ENCODE measurements around the gene ISCA2.

The ISCA2 gene

DNA sequence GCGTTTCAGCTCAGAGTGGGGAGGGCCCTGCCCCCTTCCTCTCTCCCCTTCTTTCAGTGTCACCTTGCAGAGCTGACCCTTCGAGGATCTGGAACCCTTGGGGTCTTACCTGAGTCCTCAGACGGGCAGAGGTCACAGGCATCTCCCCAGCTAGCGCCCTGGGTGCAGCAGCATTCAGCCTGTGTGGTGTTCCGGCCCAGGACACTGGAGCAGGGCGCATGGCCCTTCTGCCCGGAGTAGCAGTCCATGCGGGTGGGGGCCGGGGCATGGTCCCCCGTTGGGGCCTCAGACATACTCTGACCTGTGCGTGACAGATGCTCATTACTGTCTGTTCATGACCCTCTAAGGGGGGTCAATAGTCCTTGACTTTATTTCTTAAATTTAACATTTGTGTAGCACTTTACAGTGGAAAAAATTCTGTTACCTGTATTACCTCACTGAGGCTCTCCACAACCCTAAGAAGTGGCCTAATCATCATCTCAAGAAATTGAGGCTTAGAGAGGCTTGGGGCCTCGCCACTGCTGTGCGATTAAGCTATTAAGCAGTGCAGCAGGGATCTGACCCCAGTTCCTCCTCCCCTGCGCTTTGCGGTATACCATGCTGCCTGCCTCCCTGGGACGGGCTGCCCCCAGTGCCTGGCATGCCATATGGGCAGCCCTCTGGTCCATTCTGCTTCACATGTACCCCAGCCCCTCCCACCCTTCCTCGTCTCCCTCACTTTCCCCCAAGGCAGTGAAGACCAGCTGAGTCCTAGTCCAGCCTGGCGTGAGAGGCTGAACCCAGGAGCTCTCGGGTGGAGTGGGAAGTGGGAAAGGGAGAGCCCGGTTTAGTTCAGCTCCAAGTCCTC is 11.5 kb downstream of the ISCA2 start:
- no peak for TF ChIP-seq SPI1 (IDR thresholded peaks at IDR 0.05; ENCODE audit: borderline replicate concordance, low read depth)
- TF ChIP-seq, protein P1, sequence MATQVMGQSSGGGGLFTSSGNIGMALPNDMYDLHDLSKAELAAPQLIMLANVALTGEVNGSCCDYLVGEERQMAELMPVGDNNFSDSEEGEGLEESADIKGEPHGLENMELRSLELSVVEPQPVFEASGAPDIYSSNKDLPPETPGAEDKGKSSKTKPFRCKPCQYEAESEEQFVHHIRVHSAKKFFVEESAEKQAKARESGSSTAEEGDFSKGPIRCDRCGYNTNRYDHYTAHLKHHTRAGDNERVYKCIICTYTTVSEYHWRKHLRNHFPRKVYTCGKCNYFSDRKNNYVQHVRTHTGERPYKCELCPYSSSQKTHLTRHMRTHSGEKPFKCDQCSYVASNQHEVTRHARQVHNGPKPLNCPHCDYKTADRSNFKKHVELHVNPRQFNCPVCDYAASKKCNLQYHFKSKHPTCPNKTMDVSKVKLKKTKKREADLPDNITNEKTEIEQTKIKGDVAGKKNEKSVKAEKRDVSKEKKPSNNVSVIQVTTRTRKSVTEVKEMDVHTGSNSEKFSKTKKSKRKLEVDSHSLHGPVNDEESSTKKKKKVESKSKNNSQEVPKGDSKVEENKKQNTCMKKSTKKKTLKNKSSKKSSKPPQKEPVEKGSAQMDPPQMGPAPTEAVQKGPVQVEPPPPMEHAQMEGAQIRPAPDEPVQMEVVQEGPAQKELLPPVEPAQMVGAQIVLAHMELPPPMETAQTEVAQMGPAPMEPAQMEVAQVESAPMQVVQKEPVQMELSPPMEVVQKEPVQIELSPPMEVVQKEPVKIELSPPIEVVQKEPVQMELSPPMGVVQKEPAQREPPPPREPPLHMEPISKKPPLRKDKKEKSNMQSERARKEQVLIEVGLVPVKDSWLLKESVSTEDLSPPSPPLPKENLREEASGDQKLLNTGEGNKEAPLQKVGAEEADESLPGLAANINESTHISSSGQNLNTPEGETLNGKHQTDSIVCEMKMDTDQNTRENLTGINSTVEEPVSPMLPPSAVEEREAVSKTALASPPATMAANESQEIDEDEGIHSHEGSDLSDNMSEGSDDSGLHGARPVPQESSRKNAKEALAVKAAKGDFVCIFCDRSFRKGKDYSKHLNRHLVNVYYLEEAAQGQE (IDR thresholded peaks at IDR 0.05; ENCODE audit: insufficient replicate concordance, low read depth) = no peak
- TF ChIP-seq, protein P2, sequence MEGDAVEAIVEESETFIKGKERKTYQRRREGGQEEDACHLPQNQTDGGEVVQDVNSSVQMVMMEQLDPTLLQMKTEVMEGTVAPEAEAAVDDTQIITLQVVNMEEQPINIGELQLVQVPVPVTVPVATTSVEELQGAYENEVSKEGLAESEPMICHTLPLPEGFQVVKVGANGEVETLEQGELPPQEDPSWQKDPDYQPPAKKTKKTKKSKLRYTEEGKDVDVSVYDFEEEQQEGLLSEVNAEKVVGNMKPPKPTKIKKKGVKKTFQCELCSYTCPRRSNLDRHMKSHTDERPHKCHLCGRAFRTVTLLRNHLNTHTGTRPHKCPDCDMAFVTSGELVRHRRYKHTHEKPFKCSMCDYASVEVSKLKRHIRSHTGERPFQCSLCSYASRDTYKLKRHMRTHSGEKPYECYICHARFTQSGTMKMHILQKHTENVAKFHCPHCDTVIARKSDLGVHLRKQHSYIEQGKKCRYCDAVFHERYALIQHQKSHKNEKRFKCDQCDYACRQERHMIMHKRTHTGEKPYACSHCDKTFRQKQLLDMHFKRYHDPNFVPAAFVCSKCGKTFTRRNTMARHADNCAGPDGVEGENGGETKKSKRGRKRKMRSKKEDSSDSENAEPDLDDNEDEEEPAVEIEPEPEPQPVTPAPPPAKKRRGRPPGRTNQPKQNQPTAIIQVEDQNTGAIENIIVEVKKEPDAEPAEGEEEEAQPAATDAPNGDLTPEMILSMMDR (IDR thresholded peaks at IDR 0.05; ENCODE audit: insufficient read depth, low read length) = no peak
- TF ChIP-seq POLR2AphosphoS5 (IDR thresholded peaks at IDR 0.05; ENCODE audit: low read depth) = no peak
- no peak for TF ChIP-seq GABPA (IDR thresholded peaks at IDR 0.05; ENCODE audit: low read depth)
- Histone ChIP-seq H3K4me3 (replicated peaks; ENCODE audit: insufficient read depth, low read length) (no peak overlapping the region), H3K27ac (replicated peaks) (no peak overlapping the region), H3K27me3 (ENCODE audit: insufficient read depth, poor library complexity, severe bottlenecking) (no peaks in the 10 kb centered on the region)
- DNase-seq (ENCODE audit: low read depth in 1 of 2, low spot score in 1 of 2) = no peak

DNA sequence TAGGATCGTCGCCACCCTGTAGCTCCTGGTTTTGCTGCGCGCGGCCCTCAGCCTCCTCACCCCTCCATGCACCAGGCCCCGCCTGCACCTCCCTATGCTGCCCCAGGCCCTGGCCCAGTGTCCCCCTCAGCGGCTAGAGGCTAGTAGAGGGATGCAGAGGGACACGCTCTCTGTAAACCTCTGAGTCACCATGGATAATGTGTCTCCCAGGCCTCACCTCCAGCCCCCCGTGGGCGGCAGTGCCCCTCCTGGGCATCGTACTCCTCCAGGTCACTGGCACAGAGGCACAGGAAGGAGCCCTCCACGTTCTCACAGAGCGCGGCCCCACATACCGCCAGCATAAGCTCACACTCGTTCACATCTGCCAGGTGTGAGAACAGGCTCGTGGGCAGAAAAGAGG is 12.3 kb downstream of the ISCA2 start:
- H3K27ac ChIP-seq (replicated peaks) = no peak overlapping the region
- no peaks in the 10 kb centered on the region for H3K27me3 ChIP-seq (ENCODE audit: insufficient read depth, poor library complexity, severe bottlenecking)
- no peak for DNase-seq (ENCODE audit: low read depth in 1 of 2, low spot score in 1 of 2)
- no peak overlapping the region for H3K4me3 ChIP-seq (replicated peaks; ENCODE audit: insufficient read depth, low read length)
- TF ChIP-seq GABPA (IDR thresholded peaks at IDR 0.05; ENCODE audit: low read depth) (no peak), POLR2AphosphoS5 (IDR thresholded peaks at IDR 0.05; ENCODE audit: low read depth) (no peak), SPI1 (IDR thresholded peaks at IDR 0.05; ENCODE audit: borderline replicate concordance, low read depth) (no peak)
- TF ChIP-seq, protein P1 (IDR thresholded peaks at IDR 0.05; ENCODE audit: insufficient replicate concordance, low read depth) = no peak
- TF ChIP-seq, protein P2 (IDR thresholded peaks at IDR 0.05; ENCODE audit: insufficient read depth, low read length) = no peak

DNA sequence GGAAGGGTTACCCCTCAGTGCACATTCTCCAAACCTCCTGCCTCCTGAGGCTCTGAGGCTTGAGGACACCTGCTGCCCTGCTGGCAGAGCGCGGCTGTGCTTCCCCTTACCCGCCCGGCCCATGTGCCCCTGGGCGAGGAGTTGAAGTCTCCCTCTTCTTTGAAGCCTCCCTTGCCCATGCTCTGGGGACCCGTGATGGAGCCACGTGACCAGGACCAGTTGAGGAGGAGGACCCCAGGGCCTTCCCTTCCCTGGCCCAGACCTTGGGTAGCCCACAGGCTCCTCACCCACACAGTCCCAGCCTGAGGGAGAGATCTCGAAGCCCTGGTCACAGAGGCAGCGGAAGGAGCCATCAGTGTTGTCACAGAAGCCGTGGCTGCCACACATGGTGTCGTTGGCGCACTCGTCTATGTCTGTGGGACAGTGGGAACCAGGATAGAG is 12.9 kb downstream of the ISCA2 start:
- TF ChIP-seq POLR2AphosphoS5 (IDR thresholded peaks at IDR 0.05; ENCODE audit: low read depth) (no peak), GABPA (IDR thresholded peaks at IDR 0.05; ENCODE audit: low read depth) (no peak), SPI1 (IDR thresholded peaks at IDR 0.05; ENCODE audit: borderline replicate concordance, low read depth) (no peak)
- TF ChIP-seq, protein P1 (IDR thresholded peaks at IDR 0.05; ENCODE audit: insufficient replicate concordance, low read depth) = no peak
- TF ChIP-seq, protein P2 (IDR thresholded peaks at IDR 0.05; ENCODE audit: insufficient read depth, low read length) = no peak
- Histone ChIP-seq H3K27me3 (ENCODE audit: insufficient read depth, poor library complexity, severe bottlenecking) (no peaks in the 10 kb centered on the region), H3K27ac (replicated peaks) (no peak overlapping the region), H3K4me3 (replicated peaks; ENCODE audit: insufficient read depth, low read length) (no peak overlapping the region)
- no peak for DNase-seq (ENCODE audit: low read depth in 1 of 2, low spot score in 1 of 2)

Measured in HL-60 (cell line).